Ovary (tissue), 9 donors: ENCODE data around the gene LARP4B. TPM values are rescaled to one million over a fixed set of nuclear protein-coding genes. Genes with fewer than 3 reads are reported as not detected.

Experiments used
- DNase-seq, 5 donors: peaks; one replicate each; pipeline ENCODE4 v3.0.0-alpha.2; 2019 to 2020
- H3K27ac ChIP-seq, 2 donors: fragments of 200-600 bp; one replicate each; pipeline versions ENCODE4 v1.5.1 to v1.8.0; 2019 to 2022
- H3K27me3 ChIP-seq: fragments of 200-600 bp; one replicate; pipeline ENCODE4 v1.8.0; 2022
- H3K36me3 ChIP-seq: fragments of 200-600 bp; sonication (generic); one replicate; pipeline ENCODE4 v1.5.1; 2019
- H3K4me1 ChIP-seq: one replicate; pipeline ENCODE4 v1.8.1; 2013; ENCODE audit warnings: mild to moderate bottlenecking, moderate library complexity; ENCODE audit not compliant: insufficient read depth
- H3K4me3 ChIP-seq: fragments of 200-600 bp; sonication (generic); one replicate; pipeline ENCODE4 v1.5.1; 2017
- H3K9me3 ChIP-seq, 2 donors: fragments of 200-600 bp in 1 of 2; sonication (generic) in 1 of 2; one replicate each; pipeline versions ENCODE4 v1.5.1 to v1.8.1; 2013 to 2019; ENCODE audit warnings: mild to moderate bottlenecking in 1 of 2, moderate library complexity in 1 of 2
- EP300 ChIP-seq: sonication (generic); formaldehyde crosslinking; IDR thresholded peaks from one replicate; pipeline ENCODE4 v1.6.1; 2017; ENCODE audit warnings: antibody characterized with exemption
- POLR2A ChIP-seq: fragments of 450-650 bp; IDR thresholded peaks from one replicate; pipeline ENCODE4 v1.6.1; 2017; ENCODE audit warnings: antibody characterized with exemption, mild to moderate bottlenecking, moderate library complexity
- WGBS, 3 donors: extraction: QIAGEN DNeasy Blood & Tissue Kit in 1 of 3; methylation state at CpG; one replicate each; pipeline versions ENCODE4 v1.1.5 to v1.1.7; 2013 to 2017; 5-methylcytosine and 5-hydroxymethylcytosine counted together
- intact Hi-C, 4 donors: fragments of 100-400 bp; cut with DNase I; formaldehyde crosslinking; loops; one replicate each; pipeline versions ENCODE4 v1.11.0 to v1.15.1; 2022 to 2023
- polyA plus RNA-seq, 2 donors: library from polyadenylated mRNA; stranded (reverse); fragments of 200-250 nt in 1 of 2; fragments of 350-450 nt in 1 of 2; fragmentation: Illumina TruSeq in 1 of 2; extraction: RNeasy Lipid Tissue Mini Kit (QIAGEN cat#74804) in 1 of 2; gene quantifications; one replicate each; pipeline ENCODE4 v1.2.3, GENCODE V29; 2013 to 2014
- total RNA-seq, 7 donors: library from RNA; depleted of rRNA in 2 of 7; stranded (reverse); fragments of >200 nt in 2 of 7; fragmentation: NEBNext Ultra II Directional in 3 of 7; extraction: Animal tissue kit (Norgen Biotek cat#: 25700) in 3 of 7; gene quantifications; one replicate each; pipeline versions ENCODE4 v1.1.0 to v1.2.4, GENCODE V29; 2016 to 2023
- TF ChIP-seq, protein P1 (sequence below), 3 donors: fragments of 450-650 bp in 2 of 3; fragments of 200-600 bp in 1 of 3; IDR thresholded peaks; one replicate each; pipeline versions ENCODE4 v1.5.1 to v1.8.0; 2016 to 2022; ENCODE audit warnings: antibody characterized with exemption in 3 of 3, mild to moderate bottlenecking in 1 of 3
- donor health status: DM: no; HTN: no; CAD: no; lungs with moderate emphysema.
- donor health status: DM: no; HTN: no; CAD: no.
- donor health status: Bipolar disorder and iron deficiency.
- donor health status: DM: yes; HTN: yes; CAD: no.
- donor health status: DM: no; HTN: no; CAD: no.
- donor health status: DM: yes; HTN: yes; CAD: no.

LARP4B gene
- total and polyA plus RNA-seq, 9 donors: 14.4 to 77.8 (median 54.4) TPM

DNA sequence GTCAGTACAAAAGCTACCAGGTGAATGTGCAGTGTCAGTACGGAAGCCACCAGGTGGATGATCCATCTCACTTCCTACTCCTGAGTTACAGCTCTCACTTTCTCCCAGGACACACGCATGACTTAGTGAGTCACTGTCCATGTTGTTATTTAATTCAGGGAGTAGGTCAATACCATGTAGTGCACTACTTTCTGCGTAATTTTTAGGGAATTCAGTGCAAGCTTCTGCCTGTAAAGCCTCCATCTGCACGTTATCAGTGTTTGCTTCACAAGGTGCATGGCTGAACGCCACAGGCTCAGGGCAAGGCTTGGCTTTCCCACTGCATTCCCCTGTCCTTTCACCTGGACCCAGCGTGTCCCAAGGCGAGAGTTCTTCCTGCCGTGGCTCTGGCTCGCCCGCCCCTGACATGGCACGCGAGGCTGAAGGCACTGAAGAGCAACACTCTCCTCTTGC lies 59.5 kb downstream of the LARP4B start:
- TF ChIP-seq EP300 (no peak), POLR2A (no peak)
- TF ChIP-seq, protein P1, sequence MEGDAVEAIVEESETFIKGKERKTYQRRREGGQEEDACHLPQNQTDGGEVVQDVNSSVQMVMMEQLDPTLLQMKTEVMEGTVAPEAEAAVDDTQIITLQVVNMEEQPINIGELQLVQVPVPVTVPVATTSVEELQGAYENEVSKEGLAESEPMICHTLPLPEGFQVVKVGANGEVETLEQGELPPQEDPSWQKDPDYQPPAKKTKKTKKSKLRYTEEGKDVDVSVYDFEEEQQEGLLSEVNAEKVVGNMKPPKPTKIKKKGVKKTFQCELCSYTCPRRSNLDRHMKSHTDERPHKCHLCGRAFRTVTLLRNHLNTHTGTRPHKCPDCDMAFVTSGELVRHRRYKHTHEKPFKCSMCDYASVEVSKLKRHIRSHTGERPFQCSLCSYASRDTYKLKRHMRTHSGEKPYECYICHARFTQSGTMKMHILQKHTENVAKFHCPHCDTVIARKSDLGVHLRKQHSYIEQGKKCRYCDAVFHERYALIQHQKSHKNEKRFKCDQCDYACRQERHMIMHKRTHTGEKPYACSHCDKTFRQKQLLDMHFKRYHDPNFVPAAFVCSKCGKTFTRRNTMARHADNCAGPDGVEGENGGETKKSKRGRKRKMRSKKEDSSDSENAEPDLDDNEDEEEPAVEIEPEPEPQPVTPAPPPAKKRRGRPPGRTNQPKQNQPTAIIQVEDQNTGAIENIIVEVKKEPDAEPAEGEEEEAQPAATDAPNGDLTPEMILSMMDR (IDR thresholded peaks at IDR 0.05): no peak
- Histone ChIP-seq H3K9me3 (no peaks in the 10 kb centered on the region), H3K27ac (no peak overlapping the region), H3K27me3 (no peaks in the 10 kb centered on the region), H3K4me3 (no peak overlapping the region), H3K4me1 (no peaks in the 10 kb centered on the region), H3K36me3 (no peaks in the 10 kb centered on the region)
- intact Hi-C loops: no loop called here
- DNase-seq: no peak
- WGBS, 3 donors: 90 to 93% (median 91%) methylated on average over 12 of the region's 12 CpGs

DNA sequence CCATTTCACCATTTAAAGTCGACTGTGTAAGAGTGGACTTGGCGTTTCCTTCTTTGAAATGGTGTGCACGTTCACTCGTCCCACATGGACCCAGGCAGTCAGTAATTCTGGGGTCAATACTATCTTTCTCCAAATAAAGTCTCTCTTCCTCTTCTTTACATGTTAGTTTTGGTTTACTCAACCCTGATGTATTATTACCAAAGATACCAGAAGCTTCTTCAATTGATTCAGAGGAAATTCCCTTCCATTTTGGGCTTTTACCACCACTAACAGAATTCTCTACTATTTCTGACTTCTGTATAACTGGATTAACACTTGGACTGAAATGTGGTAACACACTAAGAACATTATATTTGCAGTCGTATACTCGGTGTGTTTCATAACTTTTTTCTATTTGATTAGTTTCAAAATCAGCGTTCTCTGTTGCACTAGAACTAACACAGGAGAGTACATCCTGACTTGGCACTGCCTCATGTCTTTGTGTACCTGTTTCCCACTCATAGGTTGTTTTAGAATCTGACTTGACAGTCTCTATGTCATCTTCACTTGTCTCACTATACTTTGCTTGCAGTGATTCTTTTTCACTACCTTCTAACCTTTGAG lies 60.8 kb downstream of the LARP4B start:
- Histone ChIP-seq H3K9me3 (no peaks in the 10 kb centered on the region), H3K4me1 (no peaks in the 10 kb centered on the region), H3K4me3 (no peak overlapping the region), H3K27ac (no peak overlapping the region), H3K36me3 (no peaks in the 10 kb centered on the region), H3K27me3 (no peaks in the 10 kb centered on the region)
- intact Hi-C loops: no loop called here
- 91 to 94% (median 94%) methylated on average over 7 of the region's 7 CpGs for WGBS, 3 donors
- no peak for DNase-seq
- TF ChIP-seq, protein P1 (IDR thresholded peaks at IDR 0.05): no peak
- TF ChIP-seq EP300: no peak
- no peak for TF ChIP-seq POLR2A

DNA sequence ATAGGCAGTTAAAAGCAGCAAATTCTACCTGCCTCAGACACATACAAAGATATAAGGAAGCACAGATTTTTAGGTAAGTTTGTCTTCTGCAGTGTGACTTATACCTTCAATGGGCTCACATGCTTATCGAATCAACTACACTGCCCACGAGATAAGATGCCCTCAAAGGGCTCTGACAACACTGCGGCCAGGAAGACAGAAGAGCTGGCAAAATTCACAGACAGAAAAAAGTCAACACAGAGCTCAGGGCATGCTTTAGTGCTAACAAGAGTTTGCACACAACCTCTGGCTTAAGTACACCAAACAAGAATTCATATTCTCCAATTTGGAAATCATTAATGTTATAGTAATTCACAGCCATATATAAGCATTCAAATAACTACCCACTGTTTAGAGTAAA lies 62.3 kb downstream of the LARP4B start:
- intact Hi-C loops: no loop called here
- Histone ChIP-seq H3K4me1 (no peaks in the 10 kb centered on the region), H3K27ac (no peak overlapping the region), H3K36me3 (no peaks in the 10 kb centered on the region), H3K27me3 (no peaks in the 10 kb centered on the region), H3K9me3 (no peaks in the 10 kb centered on the region), H3K4me3 (no peak overlapping the region)
- WGBS, 3 donors: 56 to 82% (median 67%) methylated on average over 3 of the region's 3 CpGs
- no peak for TF ChIP-seq EP300
- TF ChIP-seq, protein P1 (IDR thresholded peaks at IDR 0.05): no peak
- no peak for TF ChIP-seq POLR2A
- no peak for DNase-seq

DNA sequence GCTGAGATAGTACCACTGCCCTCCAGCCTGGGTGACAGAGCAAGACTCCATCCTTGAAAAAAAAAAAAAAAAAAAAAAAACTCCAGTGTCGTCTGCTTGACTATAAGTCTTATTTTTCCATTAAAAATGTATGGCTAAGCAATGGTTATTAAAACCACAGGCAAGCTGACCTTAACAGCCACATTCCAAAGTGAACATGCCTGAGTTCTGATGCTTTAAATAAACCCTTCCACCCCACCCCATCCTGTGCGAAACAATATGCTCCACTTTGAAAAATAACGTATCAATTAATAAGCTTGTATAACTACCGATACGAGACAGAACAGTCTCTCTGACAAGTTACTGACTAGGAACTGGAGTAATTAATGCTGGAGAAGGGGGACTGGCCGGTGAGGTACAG lies 63.7 kb downstream of the LARP4B start:
- TF ChIP-seq EP300 (no peak), POLR2A (no peak)
- TF ChIP-seq, protein P1 (IDR thresholded peaks at IDR 0.05): no peak
- Histone ChIP-seq H3K9me3 (no peaks in the 10 kb centered on the region), H3K4me3 (no peak overlapping the region), H3K27me3 (no peaks in the 10 kb centered on the region), H3K4me1 (no peaks in the 10 kb centered on the region), H3K27ac (no peak overlapping the region), H3K36me3 (no peaks in the 10 kb centered on the region)
- 84 to 86% (median 85%) methylated on average over 6 of the region's 6 CpGs for WGBS, 3 donors
- intact Hi-C loops: no loop called here
- no peak for DNase-seq
